Nephron progenitor cell (in vitro differentiated cells): ENCODE results near the gene MAGED4.

Source experiments
- DNase-seq: peaks from one replicate; pipeline ENCODE4 v3.0.0; 2021
- H3K27ac Mint-ChIP-seq: 2 replicates; pipeline ENCODE4 v1.8.0; 2021; ENCODE audit warnings: mild to moderate bottlenecking, moderate library complexity, mixed read lengths
- H3K27me3 Mint-ChIP-seq: 2 replicates; pipeline ENCODE4 v1.8.0; 2021; ENCODE audit warnings: mild to moderate bottlenecking, low read depth, mixed read lengths; ENCODE audit not compliant: poor library complexity
- H3K36me3 Mint-ChIP-seq: 2 replicates; pipeline ENCODE4 v1.8.0; 2021; ENCODE audit warnings: low read depth, mixed read lengths
- H3K4me1 Mint-ChIP-seq: 2 replicates; pipeline ENCODE4 v1.8.0; 2021; ENCODE audit warnings: mixed read lengths
- H3K4me3 Mint-ChIP-seq: 2 replicates; pipeline ENCODE4 v1.8.0; 2021; ENCODE audit warnings: mild to moderate bottlenecking, moderate library complexity, mixed read lengths
- H3K9me3 Mint-ChIP-seq: 2 replicates; pipeline ENCODE4 v1.8.0; 2021; ENCODE audit warnings: mild to moderate bottlenecking, moderate library complexity, mixed read lengths
- TF ChIP-seq, protein P1 (sequence below): fragments of 200-600 bp; sonication (generic); IDR thresholded peaks from 2 replicates; pipeline ENCODE4 v1.5.0; 2021; ENCODE audit warnings: antibody characterized with exemption

MAGED4 gene

DNA sequence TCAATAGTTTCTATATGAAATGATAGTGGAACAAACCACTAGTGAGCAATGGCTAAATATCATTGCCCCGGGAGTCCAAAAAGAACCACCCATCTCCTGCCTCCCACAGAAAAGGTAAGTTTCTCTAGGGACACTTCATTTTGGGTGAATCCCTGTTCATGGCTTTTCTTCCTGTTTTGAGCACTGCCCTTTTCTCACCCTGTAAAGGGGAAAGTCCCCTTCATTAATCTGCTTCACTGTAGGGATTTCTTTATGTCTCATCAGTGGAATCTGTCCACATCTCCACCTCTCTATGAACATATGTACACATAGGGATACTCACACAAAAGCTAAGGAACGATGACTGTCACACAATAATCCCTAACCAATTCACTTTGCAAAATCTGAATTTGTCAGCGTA is 28.6 kb downstream of the MAGED4 start:
- H3K9me3 Mint-ChIP-seq: peaks cover 14% of the 10 kb centered on the region
- DNase-seq: no peak
- H3K36me3 Mint-ChIP-seq: no peaks in the 10 kb centered on the region
- H3K4me3 Mint-ChIP-seq: no peak overlapping the region
- H3K4me1 Mint-ChIP-seq: no peaks in the 10 kb centered on the region
- TF ChIP-seq, protein P1, sequence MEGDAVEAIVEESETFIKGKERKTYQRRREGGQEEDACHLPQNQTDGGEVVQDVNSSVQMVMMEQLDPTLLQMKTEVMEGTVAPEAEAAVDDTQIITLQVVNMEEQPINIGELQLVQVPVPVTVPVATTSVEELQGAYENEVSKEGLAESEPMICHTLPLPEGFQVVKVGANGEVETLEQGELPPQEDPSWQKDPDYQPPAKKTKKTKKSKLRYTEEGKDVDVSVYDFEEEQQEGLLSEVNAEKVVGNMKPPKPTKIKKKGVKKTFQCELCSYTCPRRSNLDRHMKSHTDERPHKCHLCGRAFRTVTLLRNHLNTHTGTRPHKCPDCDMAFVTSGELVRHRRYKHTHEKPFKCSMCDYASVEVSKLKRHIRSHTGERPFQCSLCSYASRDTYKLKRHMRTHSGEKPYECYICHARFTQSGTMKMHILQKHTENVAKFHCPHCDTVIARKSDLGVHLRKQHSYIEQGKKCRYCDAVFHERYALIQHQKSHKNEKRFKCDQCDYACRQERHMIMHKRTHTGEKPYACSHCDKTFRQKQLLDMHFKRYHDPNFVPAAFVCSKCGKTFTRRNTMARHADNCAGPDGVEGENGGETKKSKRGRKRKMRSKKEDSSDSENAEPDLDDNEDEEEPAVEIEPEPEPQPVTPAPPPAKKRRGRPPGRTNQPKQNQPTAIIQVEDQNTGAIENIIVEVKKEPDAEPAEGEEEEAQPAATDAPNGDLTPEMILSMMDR: no peak
- no peaks in the 10 kb centered on the region for H3K27me3 Mint-ChIP-seq
- no peak overlapping the region for H3K27ac Mint-ChIP-seq

DNA sequence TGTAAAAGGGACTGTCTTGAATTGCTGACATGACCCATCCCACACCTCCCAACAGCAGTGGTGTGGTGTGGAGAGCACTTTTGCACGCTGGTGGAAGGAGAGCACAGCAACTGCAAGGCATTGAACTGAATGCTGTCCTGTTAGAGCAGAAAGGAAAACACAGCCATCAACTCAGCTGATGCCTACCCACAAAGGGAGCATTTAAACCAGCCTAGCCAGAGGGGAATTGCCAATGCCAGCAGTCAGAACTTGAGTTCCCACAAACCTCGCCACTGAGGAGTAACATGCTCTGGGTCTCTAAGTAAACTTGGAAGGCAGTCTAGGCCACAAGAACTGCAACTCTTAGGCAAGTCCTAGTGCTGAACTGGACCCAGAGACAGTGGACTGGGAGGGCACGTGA is 31.9 kb downstream of the MAGED4 start:
- Mint-ChIP-seq H3K36me3 (no peaks in the 10 kb centered on the region), H3K4me3 (no peak overlapping the region), H3K9me3 (peaks cover 42% of the 10 kb centered on the region), H3K4me1 (no peaks in the 10 kb centered on the region), H3K27ac (no peak overlapping the region), H3K27me3 (no peaks in the 10 kb centered on the region)
- no peak for DNase-seq
- TF ChIP-seq, protein P1: no peak

DNA sequence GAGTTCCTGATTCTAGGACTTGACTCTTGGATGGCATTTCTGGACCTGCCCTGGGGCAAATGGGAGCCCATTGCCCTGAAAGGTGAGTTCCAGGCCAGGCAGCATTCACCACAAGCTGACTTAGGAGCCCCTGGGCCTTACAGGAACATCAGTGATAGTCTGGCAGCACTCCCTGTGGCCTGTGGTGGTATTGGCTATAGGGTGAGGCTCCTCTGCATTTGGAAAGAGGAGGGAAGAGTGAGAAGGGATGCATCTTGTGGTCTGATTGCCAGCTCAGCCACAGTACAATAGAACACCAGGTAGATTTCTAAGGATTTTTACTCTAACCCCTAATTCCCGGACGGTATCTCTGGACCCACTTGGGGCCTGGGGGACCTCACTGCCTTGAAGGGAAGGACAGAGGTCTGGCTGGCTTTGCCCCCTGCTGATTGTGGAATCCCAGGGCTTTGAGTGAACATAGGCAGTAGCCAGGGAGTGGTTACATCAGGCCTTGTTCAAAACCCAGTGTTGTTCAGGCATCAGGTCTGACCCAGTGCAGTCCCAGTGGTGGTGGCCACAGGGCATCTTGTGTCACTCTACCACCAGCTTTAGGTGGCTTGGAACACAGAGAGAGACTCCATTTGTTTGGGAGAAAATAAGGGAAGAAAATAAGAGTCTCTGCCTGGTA is 32.9 kb downstream of the MAGED4 start:
- peaks cover 47% of the 10 kb centered on the region for H3K9me3 Mint-ChIP-seq
- no peaks in the 10 kb centered on the region for H3K36me3 Mint-ChIP-seq
- TF ChIP-seq, protein P1: no peak
- H3K4me1 Mint-ChIP-seq: no peaks in the 10 kb centered on the region
- H3K27me3 Mint-ChIP-seq: no peaks in the 10 kb centered on the region
- H3K4me3 Mint-ChIP-seq: no peak overlapping the region
- no peak overlapping the region for H3K27ac Mint-ChIP-seq
- DNase-seq: no peak

DNA sequence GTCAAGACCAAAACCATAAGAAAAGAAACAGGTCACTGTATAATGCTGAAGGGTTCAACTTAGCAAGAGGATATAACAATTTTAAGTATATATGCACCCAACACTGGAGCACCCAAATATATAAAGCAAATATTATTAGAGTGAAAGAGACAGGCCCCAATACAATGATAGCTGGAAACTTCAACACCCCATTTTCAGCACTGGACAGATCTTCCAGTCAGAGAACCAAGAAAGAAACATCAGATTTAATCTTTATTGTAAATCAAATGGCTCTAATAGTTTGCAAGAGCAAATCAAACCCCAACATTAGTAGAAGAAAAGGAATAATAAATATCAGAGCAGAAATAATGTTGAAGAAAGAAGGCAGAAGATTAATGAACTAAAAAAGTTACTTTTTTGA is 36.2 kb downstream of the MAGED4 start:
- no peaks in the 10 kb centered on the region for H3K36me3 Mint-ChIP-seq
- H3K4me3 Mint-ChIP-seq: no peak overlapping the region
- H3K27me3 Mint-ChIP-seq: no peaks in the 10 kb centered on the region
- no peak overlapping the region for H3K27ac Mint-ChIP-seq
- no peaks in the 10 kb centered on the region for H3K4me1 Mint-ChIP-seq
- TF ChIP-seq, protein P1: no peak
- no peak for DNase-seq
- H3K9me3 Mint-ChIP-seq: peaks cover 47% of the 10 kb centered on the region
